Adrenal gland (tissue), 5 donors: ENCODE data around the gene GNAQ.

Experiments used
- POLR2A ChIP-seq, 2 donors: fragments of 450-650 bp; IDR thresholded peaks; one replicate each; pipeline ENCODE4 v1.6.1; 2017; ENCODE audit warnings: antibody characterized with exemption in 2 of 2, mild to moderate bottlenecking in 2 of 2, moderate library complexity in 1 of 2
- TF ChIP-seq, protein P1 (sequence below), 6 experiments: fragments of 450-650 bp in 4 of 6; fragments of 200-600 bp in 2 of 6; sonication (generic) in 1 of 6; IDR thresholded peaks; 1 replicate in 5 of 6; 2 replicates in 1 of 6; pipeline versions ENCODE4 v1.5.1 to v1.8.0; 2016 to 2021; ENCODE audit warnings: antibody characterized with exemption in 6 of 6, mild to moderate bottlenecking in 2 of 6, moderate library complexity in 1 of 6
- donor health status: DM: no; HTN: no; CAD: no.

DNA sequence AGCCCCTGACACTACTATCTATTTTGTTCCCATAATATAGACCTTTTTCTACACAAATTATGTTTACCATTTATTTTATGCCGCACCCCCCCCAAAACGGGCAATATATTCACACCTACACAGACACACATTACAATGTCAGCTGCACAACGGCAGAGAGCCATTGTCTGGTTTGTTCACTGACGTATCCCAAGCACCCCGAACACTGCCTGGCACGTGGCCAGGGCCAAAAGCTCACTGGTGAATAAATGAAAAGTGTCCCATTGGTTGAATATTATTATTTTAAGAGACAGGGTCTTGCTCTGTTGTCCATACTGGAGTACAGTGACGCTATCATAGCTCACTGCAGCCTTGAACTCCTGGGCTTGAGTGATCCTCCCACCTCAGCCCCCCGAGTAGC lies 150.5 kb downstream of the GNAQ start:
- TF ChIP-seq, protein P1, sequence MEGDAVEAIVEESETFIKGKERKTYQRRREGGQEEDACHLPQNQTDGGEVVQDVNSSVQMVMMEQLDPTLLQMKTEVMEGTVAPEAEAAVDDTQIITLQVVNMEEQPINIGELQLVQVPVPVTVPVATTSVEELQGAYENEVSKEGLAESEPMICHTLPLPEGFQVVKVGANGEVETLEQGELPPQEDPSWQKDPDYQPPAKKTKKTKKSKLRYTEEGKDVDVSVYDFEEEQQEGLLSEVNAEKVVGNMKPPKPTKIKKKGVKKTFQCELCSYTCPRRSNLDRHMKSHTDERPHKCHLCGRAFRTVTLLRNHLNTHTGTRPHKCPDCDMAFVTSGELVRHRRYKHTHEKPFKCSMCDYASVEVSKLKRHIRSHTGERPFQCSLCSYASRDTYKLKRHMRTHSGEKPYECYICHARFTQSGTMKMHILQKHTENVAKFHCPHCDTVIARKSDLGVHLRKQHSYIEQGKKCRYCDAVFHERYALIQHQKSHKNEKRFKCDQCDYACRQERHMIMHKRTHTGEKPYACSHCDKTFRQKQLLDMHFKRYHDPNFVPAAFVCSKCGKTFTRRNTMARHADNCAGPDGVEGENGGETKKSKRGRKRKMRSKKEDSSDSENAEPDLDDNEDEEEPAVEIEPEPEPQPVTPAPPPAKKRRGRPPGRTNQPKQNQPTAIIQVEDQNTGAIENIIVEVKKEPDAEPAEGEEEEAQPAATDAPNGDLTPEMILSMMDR (IDR thresholded peaks at IDR 0.05), result no peak
- TF ChIP-seq POLR2A (IDR thresholded peaks at IDR 0.05), result no peak
